HFFc6 (cell line): Measurements from ENCODE around the gene FRS2. TPM values are rescaled to one million over a fixed set of nuclear protein-coding genes. Genes with fewer than 3 reads are reported as not detected.

Experiments
- DNase-seq: peaks from one replicate; pipeline ENCODE4 v3.0.0-alpha.2; 2018
- H3K27ac Mint-ChIP-seq: 2 replicates; pipeline ENCODE4 v1.8.0; 2020; ENCODE audit warnings: mild to moderate bottlenecking, mixed read lengths
- H3K27me3 Mint-ChIP-seq: 2 replicates; pipeline ENCODE4 v1.8.0; 2021; ENCODE audit warnings: mild to moderate bottlenecking, moderate library complexity, mixed read lengths; ENCODE audit not compliant: insufficient read depth
- H3K36me3 Mint-ChIP-seq: 2 replicates; pipeline ENCODE4 v1.8.0; 2021; ENCODE audit warnings: low read depth, mixed read lengths
- H3K4me1 Mint-ChIP-seq: 2 replicates; pipeline ENCODE4 v1.8.0; 2020; ENCODE audit warnings: low read depth, mixed read lengths
- H3K4me3 Mint-ChIP-seq: 2 replicates; pipeline ENCODE4 v1.8.0; 2020; ENCODE audit warnings: mild to moderate bottlenecking, moderate library complexity, mixed read lengths
- H3K9me3 Mint-ChIP-seq: 2 replicates; pipeline ENCODE4 v1.8.0; 2020; ENCODE audit warnings: mild to moderate bottlenecking, mixed read lengths
- CTCF ChIP-seq: fragments of 200-600 bp; sonication (generic); IDR thresholded peaks from 2 replicates; pipeline ENCODE4 v1.5.0; 2021; ENCODE audit warnings: antibody characterized with exemption, mild to moderate bottlenecking
- total RNA-seq, 6 experiments: library from RNA; stranded (reverse); fragmentation: NEBNext Ultra II Directional; extraction: Animal tissue kit (Norgen Biotek cat#: 25700); gene quantifications; 2 replicates in 1 of 6; 3 replicates in 5 of 6; pipeline ENCODE4 v1.2.3, GENCODE V29; 2021

The FRS2 gene
- total RNA-seq, 6 experiments from 2014 or later: 26.5 to 35.8 (median 31.1) TPM

DNA sequence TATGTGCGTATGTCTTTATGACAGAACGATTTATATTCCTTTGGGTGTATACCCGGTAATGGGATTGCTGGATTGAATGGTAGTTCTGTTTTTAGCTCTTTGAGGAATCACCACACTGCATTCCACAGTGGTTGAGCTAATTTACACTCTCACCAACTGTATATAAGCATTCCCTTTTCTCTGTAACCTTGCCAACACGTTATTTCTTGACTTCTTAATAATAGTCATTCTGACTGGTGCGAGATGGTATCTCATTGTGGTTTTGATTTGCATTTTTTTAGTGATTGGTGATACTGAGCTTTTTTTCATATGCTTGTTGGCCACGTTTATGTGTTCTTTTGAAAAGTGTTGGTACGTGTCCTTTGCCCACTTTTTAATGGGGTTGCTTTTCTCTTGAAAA, 49.7 kb downstream of the FRS2 start:
- Mint-ChIP-seq H3K27ac (peak overlapping the region; percentile 44), H3K9me3 (peaks cover 27% of the 10 kb centered on the region), H3K4me1 (peaks cover 65% of the 10 kb centered on the region), H3K36me3 (peaks cover 32% of the 10 kb centered on the region), H3K4me3 (peak overlapping the region; percentile 31; the same call in 1 of the 2 replicates), H3K27me3 (peaks cover 3% of the 10 kb centered on the region)
- no peak for TF ChIP-seq CTCF
- DNase-seq: peak; percentile 71

GRCh38 chr12:69523433-69524330, 53.5 kb downstream of the FRS2 start:
- no peak overlapping the region for H3K27ac Mint-ChIP-seq
- peaks cover 4% of the 10 kb centered on the region for H3K27me3 Mint-ChIP-seq
- H3K4me3 Mint-ChIP-seq: no peak overlapping the region
- peaks cover 32% of the 10 kb centered on the region for H3K36me3 Mint-ChIP-seq
- H3K4me1 Mint-ChIP-seq: peaks cover 91% of the 10 kb centered on the region
- peaks cover 27% of the 10 kb centered on the region for H3K9me3 Mint-ChIP-seq
- no peak for DNase-seq
- no peak for TF ChIP-seq CTCF

GRCh38 chr12:69524331-69524630, 54.1 kb downstream of the FRS2 start:
- peaks cover 27% of the 10 kb centered on the region for H3K9me3 Mint-ChIP-seq
- no peak overlapping the region for H3K27ac Mint-ChIP-seq
- peaks cover 93% of the 10 kb centered on the region for H3K4me1 Mint-ChIP-seq
- no peak overlapping the region for H3K4me3 Mint-ChIP-seq
- peaks cover 32% of the 10 kb centered on the region for H3K36me3 Mint-ChIP-seq
- H3K27me3 Mint-ChIP-seq: peaks cover 4% of the 10 kb centered on the region
- no peak for DNase-seq
- no peak for TF ChIP-seq CTCF

GRCh38 chr12:69524755-69525469, 54.7 kb downstream of the FRS2 start:
- peaks cover 4% of the 10 kb centered on the region for H3K27me3 Mint-ChIP-seq
- H3K4me3 Mint-ChIP-seq: peak overlapping the region; percentile 46
- H3K9me3 Mint-ChIP-seq: peaks cover 27% of the 10 kb centered on the region
- DNase-seq: no peak
- H3K4me1 Mint-ChIP-seq: peaks cover 86% of the 10 kb centered on the region
- H3K36me3 Mint-ChIP-seq: peaks cover 32% of the 10 kb centered on the region
- H3K27ac Mint-ChIP-seq: peak overlapping the region; percentile 59
- no peak for TF ChIP-seq CTCF

DNA sequence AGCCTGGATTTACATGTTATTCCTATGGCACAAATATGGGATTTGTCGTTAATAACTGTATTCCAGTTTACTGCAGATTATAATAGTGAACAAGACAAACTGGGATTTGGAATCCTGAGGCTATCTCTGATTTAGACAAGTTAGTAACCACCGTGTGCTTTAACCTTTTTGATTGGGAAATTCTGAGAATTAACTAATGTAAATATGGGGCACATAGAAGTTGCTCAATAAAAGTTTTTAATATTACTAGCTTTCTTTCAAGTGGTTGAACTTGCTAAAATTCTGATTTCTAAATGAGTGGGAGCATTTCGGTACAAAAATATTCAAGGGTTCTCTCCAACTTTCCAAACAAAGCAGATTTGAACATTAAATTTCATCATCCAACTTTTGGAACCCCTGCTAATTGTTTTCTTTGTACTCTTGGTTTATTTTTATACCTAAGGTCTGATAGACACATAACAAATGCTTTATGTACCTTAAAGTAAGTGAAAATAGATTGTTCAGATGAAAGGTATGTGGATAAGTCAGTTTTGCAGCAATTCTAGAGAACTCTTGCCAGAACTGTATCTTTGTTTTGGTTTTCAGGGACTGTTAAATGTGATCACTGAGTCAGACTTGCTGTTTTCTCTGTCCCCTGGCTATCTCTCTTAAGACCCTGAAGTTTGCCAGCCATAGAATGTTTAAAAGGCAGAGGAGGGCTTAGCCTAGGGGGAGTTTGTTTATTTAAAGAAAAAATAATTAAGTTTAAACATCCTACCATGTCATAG, 57.5 kb downstream of the FRS2 start:
- Mint-ChIP-seq H3K4me1 (peaks cover 61% of the 10 kb centered on the region), H3K9me3 (peaks cover 9% of the 10 kb centered on the region), H3K27me3 (peaks cover 1% of the 10 kb centered on the region), H3K36me3 (peaks cover 15% of the 10 kb centered on the region), H3K27ac (peak overlapping the region; percentile 59), H3K4me3 (peak overlapping the region; percentile 61)
- peak; percentile 70 for DNase-seq
- no peak for TF ChIP-seq CTCF
